Mucosa of stomach (tissue), 1 donor: ENCODE results near the gene LRR1.

Experiments used
- H3K27me3 ChIP-seq: one replicate; pipeline ENCODE4 v1.7.0; 2013; ENCODE audit warnings: mild to moderate bottlenecking, low read length; ENCODE audit not compliant: control insufficient read depth, insufficient read depth
- H3K36me3 ChIP-seq: one replicate; pipeline ENCODE4 v1.7.0; 2013; ENCODE audit warnings: low read length; ENCODE audit not compliant: control insufficient read depth, insufficient read depth
- H3K4me1 ChIP-seq: one replicate; pipeline ENCODE4 v1.7.0; 2013; ENCODE audit warnings: mild to moderate bottlenecking, low read length; ENCODE audit not compliant: control insufficient read depth, insufficient read depth
- H3K4me3 ChIP-seq: one replicate; pipeline ENCODE4 v1.7.0; 2013; ENCODE audit warnings: low read length
- H3K9ac ChIP-seq: one replicate; pipeline ENCODE4 v1.7.0; 2013; ENCODE audit warnings: mild to moderate bottlenecking, low read length, moderate library complexity
- H3K9me3 ChIP-seq: one replicate; pipeline ENCODE4 v1.7.0; 2013; ENCODE audit warnings: mild to moderate bottlenecking, low read length, moderate library complexity; ENCODE audit not compliant: control insufficient read depth
- donor health status: Pancreatic carcinoma.

Gene LRR1

DNA sequence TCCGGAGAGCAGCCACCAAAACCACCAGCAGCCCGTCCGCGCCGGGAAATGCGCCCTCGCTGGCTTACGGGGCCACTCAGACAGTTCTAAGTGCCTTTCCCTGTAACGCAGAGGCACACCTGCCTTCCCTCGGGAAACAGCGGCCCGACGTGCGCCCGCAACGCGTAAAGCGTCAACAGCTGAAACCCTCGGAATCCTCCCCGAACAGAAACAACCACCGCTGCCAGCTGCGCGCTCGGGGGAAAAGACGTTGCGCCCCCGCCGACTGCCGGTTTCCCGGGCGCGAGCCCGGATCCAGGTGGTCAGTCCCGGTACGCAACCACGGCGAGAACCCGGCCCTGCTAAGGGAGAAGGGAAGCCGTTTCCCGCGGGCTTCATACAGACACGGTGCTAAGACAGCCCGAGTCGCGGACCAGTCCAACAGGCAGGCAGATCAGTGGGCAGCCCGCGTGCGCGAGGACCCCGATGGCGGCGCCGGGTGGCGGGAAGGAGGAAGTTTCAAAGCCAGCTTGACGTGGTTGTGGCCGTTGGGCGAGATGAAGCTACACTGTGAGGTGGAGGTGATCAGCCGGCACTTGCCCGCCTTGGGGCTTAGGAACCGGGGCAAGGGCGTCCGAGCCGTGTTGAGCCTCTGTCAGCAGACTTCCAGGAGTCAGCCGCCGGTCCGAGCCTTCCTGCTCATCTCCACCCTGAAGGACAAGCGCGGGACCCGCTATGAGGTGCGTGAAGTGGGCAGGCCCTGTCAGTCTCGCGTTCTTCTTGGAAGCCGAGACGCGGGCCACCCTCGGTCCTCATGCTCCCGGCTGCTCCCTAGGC is at the start of gene LRR1:
LRR1 (plus strand) TSS at position 456 of the 816 bp plus-strand sequence; CDS start at position 537, 81 bp downstream.
- Histone ChIP-seq H3K4me1 (peaks cover 2% of the 10 kb centered on the region), H3K27me3 (no peaks in the 10 kb centered on the region), H3K9me3 (no peaks in the 10 kb centered on the region), H3K9ac (peak within 1 kb of the TSS; percentile 97), H3K4me3 (peak within 1 kb of the TSS; percentile 89), H3K36me3 (no peaks in the 10 kb centered on the region)

GRCh38 chr14:49549446-49549845 is 49.3 kb upstream of the LRR1 start:
- Histone ChIP-seq H3K9me3 (no peaks in the 10 kb centered on the region), H3K9ac (no peak overlapping the region), H3K4me1 (no peaks in the 10 kb centered on the region), H3K4me3 (no peak overlapping the region), H3K36me3 (no peaks in the 10 kb centered on the region), H3K27me3 (no peaks in the 10 kb centered on the region)

GRCh38 chr14:49549881-49550280 is 48.9 kb upstream of the LRR1 start:
- Histone ChIP-seq H3K27me3 (no peaks in the 10 kb centered on the region), H3K4me1 (no peaks in the 10 kb centered on the region), H3K9ac (no peak overlapping the region), H3K4me3 (no peak overlapping the region), H3K36me3 (no peaks in the 10 kb centered on the region), H3K9me3 (no peaks in the 10 kb centered on the region)

DNA sequence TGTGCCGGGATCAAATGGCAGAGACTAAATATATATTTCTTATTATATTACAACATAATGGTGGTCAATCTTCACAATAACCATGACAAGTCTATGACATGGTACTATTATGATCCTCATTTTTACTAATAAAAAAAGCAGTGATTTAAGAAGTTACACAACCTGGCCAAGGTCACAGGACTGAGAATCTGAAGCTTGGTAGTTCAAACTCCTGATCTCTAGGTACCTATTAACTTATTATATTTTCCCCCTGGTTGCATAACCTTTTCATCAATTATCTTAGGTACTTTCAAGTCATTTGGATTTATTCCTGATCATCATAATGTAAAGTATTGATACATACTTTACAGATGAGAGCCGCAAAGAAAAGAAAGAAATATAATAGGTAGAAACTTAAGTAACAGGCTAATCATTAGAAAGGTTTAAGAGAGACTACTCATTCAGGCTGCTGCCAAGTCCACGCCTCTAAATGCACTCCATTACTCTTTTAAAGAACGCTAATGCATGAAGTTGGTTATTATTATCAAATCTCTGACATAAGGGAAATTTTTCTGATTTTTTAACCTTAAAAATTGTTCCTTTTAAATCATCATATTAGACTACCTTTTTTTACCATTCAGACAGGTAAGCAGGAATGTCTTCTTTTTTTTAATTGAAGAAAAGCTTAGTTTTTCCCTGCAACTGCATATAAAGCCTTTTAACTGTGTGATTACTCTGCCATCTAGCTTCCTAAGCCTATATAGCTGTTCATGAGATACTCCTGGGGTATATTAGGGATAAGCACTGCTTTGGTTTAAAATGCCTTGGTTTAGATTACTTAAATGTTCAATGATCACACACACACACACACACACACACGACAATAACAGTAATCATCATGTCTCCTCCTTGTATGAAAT is 48.2 kb upstream of the LRR1 start:
- Histone ChIP-seq H3K4me1 (no peaks in the 10 kb centered on the region), H3K9ac (no peak overlapping the region), H3K9me3 (no peaks in the 10 kb centered on the region), H3K27me3 (no peaks in the 10 kb centered on the region), H3K4me3 (no peak overlapping the region), H3K36me3 (no peaks in the 10 kb centered on the region)

- H3K9me3 ChIP-seq: no peaks in the 10 kb centered on the region
- no peaks in the 10 kb centered on the region for H3K27me3 ChIP-seq
- no peak overlapping the region for H3K9ac ChIP-seq
- H3K4me3 ChIP-seq: no peak overlapping the region
- H3K4me1 ChIP-seq: no peaks in the 10 kb centered on the region
- no peaks in the 10 kb centered on the region for H3K36me3 ChIP-seq
Measured at GRCh38 chr14:49551569-49551968, 47.2 kb upstream of the LRR1 start.

GRCh38 chr14:49553106-49553505 is 45.6 kb upstream of the LRR1 start:
- Histone ChIP-seq H3K4me1 (no peaks in the 10 kb centered on the region), H3K9me3 (no peaks in the 10 kb centered on the region), H3K27me3 (no peaks in the 10 kb centered on the region), H3K4me3 (no peak overlapping the region), H3K9ac (no peak overlapping the region), H3K36me3 (no peaks in the 10 kb centered on the region)

DNA sequence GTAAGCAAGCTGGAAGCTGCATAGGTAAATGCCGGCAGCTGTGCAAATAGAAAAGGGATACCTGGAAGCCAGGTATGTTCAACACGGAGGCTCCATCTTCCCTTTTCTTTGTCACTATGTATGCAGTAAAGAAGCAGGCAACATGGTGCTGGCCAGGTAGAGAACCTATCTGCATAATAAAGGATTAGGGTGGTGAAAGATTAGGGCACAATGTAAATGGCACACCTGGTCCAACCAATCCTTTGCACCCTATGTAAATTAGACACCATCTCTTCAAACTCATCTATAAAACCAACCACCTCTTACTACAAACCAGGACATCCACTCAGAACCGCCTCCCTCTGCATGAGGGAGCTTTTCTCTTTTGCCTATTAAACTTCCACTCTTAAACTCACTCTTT is 44.8 kb upstream of the LRR1 start:
- Histone ChIP-seq H3K36me3 (no peaks in the 10 kb centered on the region), H3K4me3 (no peak overlapping the region), H3K4me1 (no peaks in the 10 kb centered on the region), H3K27me3 (no peaks in the 10 kb centered on the region), H3K9me3 (no peaks in the 10 kb centered on the region), H3K9ac (no peak overlapping the region)

DNA sequence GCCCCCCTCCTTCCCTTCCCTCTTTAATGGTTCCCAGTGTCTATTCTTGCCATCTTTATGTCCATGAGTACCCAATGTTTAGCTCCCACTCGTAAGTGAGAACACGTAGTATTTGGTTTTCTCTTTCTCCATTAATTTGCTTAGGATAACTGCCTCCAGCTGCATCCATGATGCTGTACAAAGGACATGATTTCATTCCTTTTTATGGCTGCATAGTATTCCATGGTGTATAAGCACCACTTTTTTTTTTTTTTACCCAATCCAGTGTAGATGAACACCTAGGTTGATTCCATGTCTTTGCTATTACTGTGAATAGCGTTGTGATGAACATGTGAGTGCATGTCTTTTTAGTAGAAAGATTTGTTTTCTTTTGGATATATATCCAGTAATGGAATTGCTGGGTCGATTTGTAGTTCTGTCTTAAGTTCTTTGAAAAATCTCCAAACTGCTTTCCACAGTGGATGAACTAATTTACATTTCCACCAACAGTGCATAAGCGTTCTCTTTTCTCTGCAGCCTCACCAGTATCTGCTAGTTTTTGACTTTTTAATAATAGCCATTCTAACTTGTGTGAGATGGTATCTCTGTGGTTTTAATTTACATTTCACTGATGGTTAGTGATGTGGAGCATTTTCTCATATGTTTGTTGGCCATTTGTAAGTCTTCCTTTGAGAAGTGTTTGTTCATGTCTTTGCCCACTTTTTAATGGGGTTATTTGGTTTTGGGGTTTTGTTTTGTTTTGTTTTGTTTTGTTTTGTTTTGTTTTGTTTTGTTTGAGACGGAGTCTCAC is 38.6 kb upstream of the LRR1 start:
- no peak overlapping the region for H3K4me3 ChIP-seq
- H3K9ac ChIP-seq: no peak overlapping the region
- no peaks in the 10 kb centered on the region for H3K4me1 ChIP-seq
- H3K27me3 ChIP-seq: no peaks in the 10 kb centered on the region
- H3K9me3 ChIP-seq: no peaks in the 10 kb centered on the region
- no peaks in the 10 kb centered on the region for H3K36me3 ChIP-seq

GRCh38 chr14:49566714-49567113 is 32.0 kb upstream of the LRR1 start:
- H3K4me3 ChIP-seq: no peak overlapping the region
- no peak overlapping the region for H3K9ac ChIP-seq
- H3K36me3 ChIP-seq: no peaks in the 10 kb centered on the region
- H3K27me3 ChIP-seq: no peaks in the 10 kb centered on the region
- no peaks in the 10 kb centered on the region for H3K9me3 ChIP-seq
- H3K4me1 ChIP-seq: no peaks in the 10 kb centered on the region

GRCh38 chr14:49569281-49569680 is 29.5 kb upstream of the LRR1 start:
- Histone ChIP-seq H3K9me3 (no peaks in the 10 kb centered on the region), H3K4me1 (no peaks in the 10 kb centered on the region), H3K27me3 (no peaks in the 10 kb centered on the region), H3K4me3 (no peak overlapping the region), H3K9ac (no peak overlapping the region), H3K36me3 (no peaks in the 10 kb centered on the region)

- Histone ChIP-seq H3K27me3 (no peaks in the 10 kb centered on the region), H3K36me3 (no peaks in the 10 kb centered on the region), H3K9me3 (no peaks in the 10 kb centered on the region), H3K4me1 (no peaks in the 10 kb centered on the region), H3K9ac (no peak overlapping the region), H3K4me3 (no peak overlapping the region)
Measured at GRCh38 chr14:49574038-49574437, 24.7 kb upstream of the LRR1 start.
